PC-9 (cell line): ENCODE results near the gene ABCB1. TPM values are rescaled to one million over a fixed set of nuclear protein-coding genes. Genes with fewer than 3 reads are reported as not detected.

Experiments used
- BruUV-seq: library from RNA; stranded (reverse); fragments of 400-500 nt; replicated peaks from 2 replicates; lab custom pipeline; 2021; lab: Mats Ljungman, UMichigan
- CTCF ChIA-PET: fragments of 300-600 bp; sonication (Branson Sonifier 250); formaldehyde crosslinking; loops from one replicate; lab custom pipeline; 2022; ENCODE audit warnings: antibody characterized with exemption; lab: Charles Lee
- POLR2A ChIA-PET: fragments of 300-600 bp; sonication (Branson Sonifier 250); formaldehyde crosslinking; loops from one replicate; lab custom pipeline; 2022; ENCODE audit warnings: antibody characterized with exemption; ENCODE audit not compliant: unreplicated experiment; lab: Charles Lee
- DNase-seq, 2 experiments: peaks; one replicate each; pipeline versions ENCODE4 v3.0.0 to v3.0.0-alpha.2; 2015 to 2022; ENCODE audit warnings: mixed read lengths in 1 of 2
- H2AFZ ChIP-seq: fragments of 200-600 bp; sonication (generic); 2 replicates; pipeline ENCODE4 v1.8.1; 2017; ENCODE audit warnings: antibody characterized with exemption
- H3F3A ChIP-seq: fragments of 200-600 bp; sonication (generic); 2 replicates; pipeline ENCODE4 v1.8.1; 2017; ENCODE audit warnings: antibody characterized with exemption, mild to moderate bottlenecking, low read depth; ENCODE audit not compliant: insufficient read depth
- H3K27ac ChIP-seq: fragments of 200-600 bp; sonication (generic); 2 replicates; pipeline ENCODE4 v1.6.1; 2016; ENCODE audit warnings: mixed run types
- H3K27me3 ChIP-seq: fragments of 200-600 bp; sonication (generic); 2 replicates; pipeline ENCODE4 v1.6.1; 2016; ENCODE audit warnings: low read depth, mixed run types; ENCODE audit not compliant: insufficient read depth
- H3K36me3 ChIP-seq: fragments of 200-600 bp; sonication (generic); 2 replicates; pipeline ENCODE4 v1.6.1; 2016; ENCODE audit warnings: low read depth, mixed run types
- H3K4me1 ChIP-seq: fragments of 200-600 bp; sonication (generic); replicated peaks from 2 replicates; pipeline ENCODE4 v1.6.1; 2016; ENCODE audit warnings: mixed run types; ENCODE audit not compliant: insufficient read depth
- H3K4me2 ChIP-seq: fragments of 200-600 bp; sonication (generic); 2 replicates; pipeline ENCODE4 v1.6.1; 2017; ENCODE audit warnings: mixed run types
- H3K4me3 ChIP-seq: fragments of 200-600 bp; sonication (generic); 2 replicates; pipeline ENCODE4 v1.6.1; 2016; ENCODE audit warnings: mixed run types
- H3K79me2 ChIP-seq: fragments of 200-600 bp; sonication (generic); 2 replicates; pipeline ENCODE4 v1.6.1; 2017; ENCODE audit warnings: low read depth, mixed run types
- H3K9me2 ChIP-seq: fragments of 200-600 bp; sonication (generic); 2 replicates; pipeline ENCODE4 v1.8.1; 2017; ENCODE audit warnings: mild to moderate bottlenecking; ENCODE audit not compliant: insufficient read depth
- H3K9me3 ChIP-seq: fragments of 200-600 bp; sonication (generic); 2 replicates; pipeline ENCODE4 v1.8.1; 2016; ENCODE audit warnings: low read depth; ENCODE audit not compliant: insufficient read depth
- H4K20me1 ChIP-seq: fragments of 200-600 bp; sonication (generic); 2 replicates; pipeline ENCODE4 v1.8.1; 2017; ENCODE audit not compliant: insufficient read depth
- CTCF ChIP-seq: fragments of 200-600 bp; sonication (generic); conservative IDR thresholded peaks from 2 replicates; pipeline ENCODE4 v1.6.1; 2017; ENCODE audit warnings: mixed run types, antibody characterized with exemption, mild to moderate bottlenecking, moderate library complexity
- EZH2 ChIP-seq: fragments of 200-600 bp; sonication (generic); IDR thresholded peaks from 2 replicates; pipeline ENCODE4 v1.8.0; 2017; ENCODE audit warnings: antibody characterized with exemption, low read depth
- intact Hi-C: fragments of 100-400 bp; cut with micrococcal nuclease; formaldehyde crosslinking; loops from one replicate; pipeline ENCODE4 v1.10.0; 2022; ENCODE audit not compliant: unreplicated experiment
- total RNA-seq: library from RNA; stranded (reverse); gene quantifications from 2 replicates; pipeline ENCODE4 v1.2.3, GENCODE V29; 2021

The ABCB1 gene
- total RNA-seq, 1 experiment from 2014 or later, result not detected

GRCh38 chr7:87458148-87458547, 142.5 kb downstream of the ABCB1 start:
- Histone ChIP-seq H3K4me3 (no peak overlapping the region), H2AFZ (no peak overlapping the region), H3K36me3 (no peaks in the 10 kb centered on the region), H4K20me1 (no peaks in the 10 kb centered on the region), H3K79me2 (no peaks in the 10 kb centered on the region), H3K27me3 (no peaks in the 10 kb centered on the region), H3K9me3 (no peaks in the 10 kb centered on the region), H3K4me1 (no peaks in the 10 kb centered on the region), H3F3A (no peaks in the 10 kb centered on the region), H3K4me2 (no peak overlapping the region), H3K9me2 (no peaks in the 10 kb centered on the region), H3K27ac (no peak overlapping the region)
- BruUV-seq, result no TSS peak
- no peak for TF ChIP-seq CTCF
- TF ChIP-seq EZH2, result no peak
- ChIA-PET CTCF (no interaction called here), POLR2A (no interaction called here)
- intact Hi-C loops, result no loop called here
- DNase-seq, result no peak

- no peaks in the 10 kb centered on the region for H3K27me3 ChIP-seq
- no peaks in the 10 kb centered on the region for H3K4me1 ChIP-seq
- BruUV-seq, result no TSS peak
- no peak overlapping the region for H3K4me3 ChIP-seq
- POLR2A ChIA-PET, result no interaction called here
- H3K4me2 ChIP-seq, result no peak overlapping the region
- H2AFZ ChIP-seq, result no peak overlapping the region
- no peak overlapping the region for H3K27ac ChIP-seq
- no peaks in the 10 kb centered on the region for H3F3A ChIP-seq
- CTCF ChIA-PET, result no interaction called here
- no peak for DNase-seq
- H3K9me2 ChIP-seq, result no peaks in the 10 kb centered on the region
- TF ChIP-seq CTCF, result no peak
- TF ChIP-seq EZH2, result no peak
- H3K79me2 ChIP-seq, result no peaks in the 10 kb centered on the region
- H3K36me3 ChIP-seq, result no peaks in the 10 kb centered on the region
- H3K9me3 ChIP-seq, result no peaks in the 10 kb centered on the region
- intact Hi-C loops, result no loop called here
- H4K20me1 ChIP-seq, result no peaks in the 10 kb centered on the region
These were observed 144.4 kb downstream of the ABCB1 start for GRCh38 chr7:87456247-87456646.

Other genes starting within 250 kb of the ABCB1 start
- not detected in 2 replicates for gene ABCB4, start 125.2 kb downstream of the ABCB1 start, total RNA-seq
- gene RUNDC3B, start 27.5 kb upstream of the ABCB1 start, total RNA-seq, result 0.20 TPM in 1 of 2 replicates, not detected in the other